GM18873 (cell line): Measurements from ENCODE around the gene SCAPER.

Experiments
- ATAC-seq: cut with Tn5 transposase; IDR thresholded peaks from one replicate; pipeline ENCODE4 v1.9.1; 2021; ENCODE audit warnings: mild to moderate bottlenecking, moderate library complexity, moderate number of reproducible peaks; ENCODE audit not compliant: unreplicated experiment, low FRiP score

The SCAPER gene, protein sequence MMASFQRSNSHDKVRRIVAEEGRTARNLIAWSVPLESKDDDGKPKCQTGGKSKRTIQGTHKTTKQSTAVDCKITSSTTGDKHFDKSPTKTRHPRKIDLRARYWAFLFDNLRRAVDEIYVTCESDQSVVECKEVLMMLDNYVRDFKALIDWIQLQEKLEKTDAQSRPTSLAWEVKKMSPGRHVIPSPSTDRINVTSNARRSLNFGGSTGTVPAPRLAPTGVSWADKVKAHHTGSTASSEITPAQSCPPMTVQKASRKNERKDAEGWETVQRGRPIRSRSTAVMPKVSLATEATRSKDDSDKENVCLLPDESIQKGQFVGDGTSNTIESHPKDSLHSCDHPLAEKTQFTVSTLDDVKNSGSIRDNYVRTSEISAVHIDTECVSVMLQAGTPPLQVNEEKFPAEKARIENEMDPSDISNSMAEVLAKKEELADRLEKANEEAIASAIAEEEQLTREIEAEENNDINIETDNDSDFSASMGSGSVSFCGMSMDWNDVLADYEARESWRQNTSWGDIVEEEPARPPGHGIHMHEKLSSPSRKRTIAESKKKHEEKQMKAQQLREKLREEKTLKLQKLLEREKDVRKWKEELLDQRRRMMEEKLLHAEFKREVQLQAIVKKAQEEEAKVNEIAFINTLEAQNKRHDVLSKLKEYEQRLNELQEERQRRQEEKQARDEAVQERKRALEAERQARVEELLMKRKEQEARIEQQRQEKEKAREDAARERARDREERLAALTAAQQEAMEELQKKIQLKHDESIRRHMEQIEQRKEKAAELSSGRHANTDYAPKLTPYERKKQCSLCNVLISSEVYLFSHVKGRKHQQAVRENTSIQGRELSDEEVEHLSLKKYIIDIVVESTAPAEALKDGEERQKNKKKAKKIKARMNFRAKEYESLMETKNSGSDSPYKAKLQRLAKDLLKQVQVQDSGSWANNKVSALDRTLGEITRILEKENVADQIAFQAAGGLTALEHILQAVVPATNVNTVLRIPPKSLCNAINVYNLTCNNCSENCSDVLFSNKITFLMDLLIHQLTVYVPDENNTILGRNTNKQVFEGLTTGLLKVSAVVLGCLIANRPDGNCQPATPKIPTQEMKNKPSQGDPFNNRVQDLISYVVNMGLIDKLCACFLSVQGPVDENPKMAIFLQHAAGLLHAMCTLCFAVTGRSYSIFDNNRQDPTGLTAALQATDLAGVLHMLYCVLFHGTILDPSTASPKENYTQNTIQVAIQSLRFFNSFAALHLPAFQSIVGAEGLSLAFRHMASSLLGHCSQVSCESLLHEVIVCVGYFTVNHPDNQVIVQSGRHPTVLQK (N-terminal part only)

DNA sequence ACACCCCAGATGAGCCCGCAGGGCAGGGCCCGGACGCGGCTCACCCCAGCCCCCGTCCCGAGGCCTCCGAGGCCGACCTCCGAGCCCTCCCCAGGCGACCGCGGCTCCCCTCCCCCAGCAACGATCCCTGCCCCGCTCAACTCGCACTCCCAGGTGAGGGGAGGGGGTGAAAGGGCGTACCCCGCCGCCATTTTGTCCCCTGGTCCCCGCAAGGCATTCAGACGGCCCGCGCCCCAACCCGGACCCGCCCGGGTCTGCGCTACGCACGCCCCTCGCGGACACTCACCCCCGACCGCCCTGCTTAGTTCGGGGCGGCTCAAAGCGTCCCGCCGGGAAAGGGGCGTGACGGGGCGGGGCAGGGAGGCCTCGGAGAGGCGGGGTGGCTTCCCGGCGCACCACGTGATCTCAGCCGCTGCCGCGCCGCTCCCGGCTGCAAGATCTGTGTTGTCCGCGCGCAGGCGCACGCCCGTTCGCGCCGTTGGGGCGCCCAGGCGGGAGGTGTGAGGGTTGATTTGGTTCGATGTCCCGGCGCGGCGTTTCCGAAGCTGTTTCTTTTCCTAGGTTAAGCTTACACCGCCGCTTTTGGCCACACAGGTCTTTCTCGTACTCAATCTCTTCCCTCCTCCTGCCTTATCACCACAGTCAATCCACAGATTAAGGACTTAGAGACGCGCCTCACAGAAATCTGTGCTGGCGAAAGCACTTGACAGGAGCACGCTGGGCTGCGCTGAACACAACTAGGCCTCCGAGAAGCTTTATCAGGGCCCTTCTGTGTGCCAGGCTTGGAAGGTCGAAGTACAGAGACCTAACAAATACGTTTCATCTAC is at the start of gene SCAPER:
TSS of gene SCAPER (minus strand) at position 328 of the 827 bp plus-strand sequence. CDS start 21,523 bp downstream, outside the sequence.
- peak; percentile 67 for ATAC-seq

DNA sequence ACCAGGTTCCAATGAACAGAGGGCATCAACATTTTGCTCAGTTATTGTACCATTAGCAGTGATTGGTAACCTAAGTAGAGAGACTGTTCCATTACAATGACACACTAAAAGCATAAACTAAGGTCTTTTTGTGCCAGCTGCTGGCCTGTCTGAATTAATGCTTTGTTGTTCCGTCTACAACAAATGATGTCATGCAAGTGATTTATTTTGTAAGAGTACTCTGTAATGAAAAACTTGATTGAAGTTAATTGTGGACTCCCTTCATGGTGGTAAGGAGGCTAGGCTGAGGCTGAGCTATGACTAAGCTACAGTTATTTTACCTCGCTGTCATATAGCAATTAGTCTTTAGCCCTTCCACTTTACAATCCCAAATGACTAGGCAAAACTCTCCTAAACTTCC is 49.6 kb upstream of the SCAPER start:
- ATAC-seq: no peak

DNA sequence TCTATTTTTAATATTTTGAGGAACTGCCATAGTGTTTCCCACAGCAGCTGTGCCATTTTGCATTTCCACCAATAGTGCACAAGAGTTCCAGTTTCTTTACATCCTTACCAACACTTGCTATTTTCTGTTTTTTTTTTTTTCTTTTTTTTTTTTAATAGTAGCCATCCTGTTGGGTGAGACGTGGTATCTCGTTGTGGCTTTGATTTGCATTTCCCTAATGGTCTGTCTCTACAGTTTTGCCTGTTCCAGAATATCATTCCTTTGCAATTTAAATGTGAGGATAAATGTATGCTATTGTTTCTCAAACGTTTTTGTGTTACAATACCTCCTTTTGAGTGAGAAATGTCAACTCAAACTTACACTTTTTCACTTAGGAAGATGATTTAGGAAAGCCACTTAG is 48.8 kb upstream of the SCAPER start:
- ATAC-seq: no peak

DNA sequence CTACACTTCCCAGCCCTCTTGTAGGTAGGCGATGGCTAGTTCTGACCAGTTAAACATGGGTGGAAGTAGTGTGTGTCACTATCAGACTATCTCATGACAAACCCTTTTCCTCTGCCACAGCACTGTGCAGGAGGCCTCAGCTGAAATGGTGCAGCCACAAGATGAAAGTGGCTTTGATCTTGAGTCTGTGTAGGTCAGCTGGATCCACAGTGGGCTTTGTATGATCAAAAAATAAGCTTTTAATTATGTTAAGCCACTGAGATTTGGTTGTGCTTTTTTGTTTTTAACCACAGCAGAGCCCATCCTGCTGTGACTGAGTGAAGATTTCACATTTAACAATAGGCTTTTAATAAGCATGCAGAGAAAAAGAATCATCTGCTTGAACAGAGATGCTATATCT is 46.1 kb upstream of the SCAPER start:
- ATAC-seq: no peak

DNA sequence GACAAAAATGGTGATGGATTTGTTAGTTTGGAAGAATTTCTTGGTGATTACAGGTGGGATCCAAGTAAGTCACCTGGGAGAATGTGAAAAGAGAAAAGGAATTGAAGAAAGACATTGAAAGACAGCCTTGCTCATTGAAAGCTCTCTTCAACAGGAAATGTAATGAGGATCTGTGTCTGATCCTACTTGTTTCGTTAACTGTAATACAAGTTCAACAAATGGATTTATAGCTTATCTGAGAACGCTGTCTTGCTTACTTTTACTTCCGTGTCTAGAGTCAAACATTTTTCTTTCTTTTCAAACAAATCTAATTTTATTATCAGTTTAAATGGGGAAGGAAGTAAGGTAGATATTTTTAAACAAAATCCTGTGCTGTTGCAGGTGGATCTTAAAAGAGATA is 42.3 kb upstream of the SCAPER start:
- no peak for ATAC-seq

DNA sequence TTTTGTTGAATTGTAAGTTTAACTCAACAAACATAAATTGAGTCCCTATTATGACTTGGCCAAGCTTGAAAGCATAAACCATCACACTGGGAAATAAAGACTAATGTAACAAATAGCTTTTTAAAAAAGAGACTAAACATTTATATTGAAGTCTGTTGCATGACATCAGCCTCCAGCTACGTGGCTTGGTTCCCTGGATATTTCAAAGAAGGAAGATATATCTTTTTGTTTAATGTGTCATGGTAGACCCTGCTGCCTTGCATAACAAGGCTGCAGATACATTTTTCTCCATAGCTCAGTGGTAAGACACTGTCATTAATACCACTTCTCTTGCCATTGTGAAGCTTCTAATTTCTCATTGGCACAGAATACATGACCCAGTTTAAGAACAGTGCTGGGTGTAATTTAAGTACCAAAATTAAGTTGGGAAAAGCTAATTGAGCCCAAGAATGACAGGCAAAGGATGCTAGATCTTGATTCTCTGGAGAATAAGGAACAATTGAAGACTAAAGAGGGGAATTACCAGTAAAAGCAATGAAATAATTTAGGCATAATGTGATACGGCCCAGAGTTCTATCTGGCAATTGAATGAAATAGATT is 40.5 kb upstream of the SCAPER start:
- no peak for ATAC-seq

DNA sequence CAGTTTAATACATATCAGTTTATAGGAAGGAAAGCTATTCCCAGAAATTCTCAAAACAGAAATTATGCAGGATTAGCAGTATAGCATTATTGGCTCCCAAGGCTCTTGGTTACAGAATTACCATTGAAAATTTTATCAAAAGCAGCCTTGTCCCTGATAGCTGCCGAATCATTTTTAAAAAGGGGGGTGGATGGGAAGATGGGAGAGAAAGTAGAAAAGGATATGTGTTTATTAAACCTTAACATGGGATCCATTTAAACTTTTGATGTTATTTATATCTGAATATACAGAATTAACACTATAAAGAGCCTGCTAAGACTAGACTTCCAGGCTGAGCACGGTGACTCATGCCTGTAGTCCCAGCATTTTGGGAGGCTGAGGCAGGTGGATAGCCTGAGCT is 37.2 kb upstream of the SCAPER start:
- no peak for ATAC-seq

DNA sequence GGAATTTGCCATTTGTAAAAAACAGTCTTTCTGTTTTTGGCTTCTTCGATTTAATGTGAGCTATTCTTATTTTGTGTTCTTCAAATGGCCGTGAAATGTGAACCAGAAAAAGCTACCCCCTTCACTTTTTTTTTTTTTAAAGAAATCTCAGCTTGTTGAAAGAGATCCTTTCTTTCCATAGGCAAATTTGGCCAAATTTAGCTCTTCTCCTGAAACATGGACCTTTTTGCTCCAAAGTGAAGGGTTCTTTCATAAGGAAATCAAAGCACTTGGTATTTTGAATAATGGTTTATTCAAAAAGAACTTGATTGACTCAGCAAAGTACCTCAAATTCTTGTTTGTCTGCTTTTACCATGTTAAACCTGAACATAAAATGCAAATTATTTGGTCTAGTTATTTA is 36.5 kb upstream of the SCAPER start:
- no peak for ATAC-seq

DNA sequence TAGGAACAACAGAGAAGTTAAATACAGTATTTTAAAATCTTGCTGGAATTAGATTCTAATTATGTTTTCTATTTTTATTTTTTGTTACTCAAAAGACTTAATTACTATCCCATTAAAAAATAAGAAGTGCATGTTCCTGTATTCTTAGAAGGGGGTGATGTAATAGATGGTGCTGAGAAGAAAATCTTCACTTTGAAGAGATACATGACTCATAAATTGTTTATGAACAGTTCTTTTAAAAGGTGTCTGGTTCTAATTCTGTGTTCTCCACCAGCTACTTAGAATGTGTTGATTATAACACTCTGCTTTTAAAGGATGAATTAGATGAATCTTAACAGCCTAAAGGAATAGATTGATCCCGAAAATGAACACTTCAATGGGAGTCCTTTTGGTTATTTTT is 34.6 kb upstream of the SCAPER start:
- no peak for ATAC-seq

DNA sequence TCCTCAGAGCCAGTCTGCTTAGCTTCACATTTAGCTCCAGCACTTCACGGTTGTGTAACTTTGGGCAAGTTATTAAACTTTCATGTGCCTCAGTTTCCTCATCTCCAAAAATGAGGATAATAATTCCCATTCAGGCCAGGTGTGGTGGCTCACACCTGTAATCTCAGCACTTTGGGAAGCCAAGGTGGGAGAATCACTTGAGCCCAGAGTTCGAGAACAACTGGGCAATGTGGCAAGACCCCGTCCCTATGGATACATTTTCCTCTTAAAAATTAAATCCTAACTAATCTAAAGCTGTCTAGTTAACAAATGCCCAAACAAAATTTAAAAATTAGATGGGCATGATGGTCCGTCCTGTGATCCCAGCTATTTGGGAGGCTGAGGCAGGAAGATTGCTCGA is 33.6 kb upstream of the SCAPER start:
- no peak for ATAC-seq

DNA sequence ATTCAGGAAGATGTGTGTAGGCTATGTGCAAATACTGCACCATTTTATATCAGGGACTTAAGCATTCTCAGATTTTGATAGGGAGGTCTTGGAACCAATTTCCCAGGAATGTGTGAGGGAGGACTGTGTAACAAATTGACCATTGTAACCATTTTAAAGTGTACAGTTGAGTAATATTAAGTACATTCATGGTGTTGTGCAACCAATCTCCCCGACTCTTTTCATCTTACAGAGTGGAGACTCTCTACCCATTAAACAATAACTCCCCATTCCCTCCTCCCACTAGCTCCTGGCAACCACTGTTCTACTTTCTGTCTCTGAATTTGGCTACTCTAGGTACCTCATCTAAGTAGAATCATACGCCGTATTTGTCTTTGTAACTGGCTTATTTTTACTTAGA is 31.5 kb upstream of the SCAPER start:
- no peak for ATAC-seq

DNA sequence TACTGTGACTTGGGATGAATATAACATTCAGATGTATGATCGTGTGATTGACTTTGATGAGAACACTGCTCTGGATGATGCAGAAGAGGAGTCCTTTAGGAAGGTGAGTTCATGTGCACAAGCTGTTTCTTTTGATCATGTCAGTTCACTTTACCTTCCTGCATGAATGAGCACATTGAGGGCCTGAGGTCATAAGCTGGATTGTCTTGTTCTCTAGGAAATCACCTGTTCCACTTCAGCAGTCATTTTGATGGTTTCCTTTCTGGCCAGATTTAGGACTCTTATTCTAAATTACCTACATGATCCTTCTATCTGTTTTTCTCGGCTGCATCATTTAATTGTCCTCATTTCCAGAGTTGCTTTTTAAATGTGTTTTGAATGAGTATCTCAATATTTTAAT is 30.5 kb upstream of the SCAPER start:
- ATAC-seq: no peak

DNA sequence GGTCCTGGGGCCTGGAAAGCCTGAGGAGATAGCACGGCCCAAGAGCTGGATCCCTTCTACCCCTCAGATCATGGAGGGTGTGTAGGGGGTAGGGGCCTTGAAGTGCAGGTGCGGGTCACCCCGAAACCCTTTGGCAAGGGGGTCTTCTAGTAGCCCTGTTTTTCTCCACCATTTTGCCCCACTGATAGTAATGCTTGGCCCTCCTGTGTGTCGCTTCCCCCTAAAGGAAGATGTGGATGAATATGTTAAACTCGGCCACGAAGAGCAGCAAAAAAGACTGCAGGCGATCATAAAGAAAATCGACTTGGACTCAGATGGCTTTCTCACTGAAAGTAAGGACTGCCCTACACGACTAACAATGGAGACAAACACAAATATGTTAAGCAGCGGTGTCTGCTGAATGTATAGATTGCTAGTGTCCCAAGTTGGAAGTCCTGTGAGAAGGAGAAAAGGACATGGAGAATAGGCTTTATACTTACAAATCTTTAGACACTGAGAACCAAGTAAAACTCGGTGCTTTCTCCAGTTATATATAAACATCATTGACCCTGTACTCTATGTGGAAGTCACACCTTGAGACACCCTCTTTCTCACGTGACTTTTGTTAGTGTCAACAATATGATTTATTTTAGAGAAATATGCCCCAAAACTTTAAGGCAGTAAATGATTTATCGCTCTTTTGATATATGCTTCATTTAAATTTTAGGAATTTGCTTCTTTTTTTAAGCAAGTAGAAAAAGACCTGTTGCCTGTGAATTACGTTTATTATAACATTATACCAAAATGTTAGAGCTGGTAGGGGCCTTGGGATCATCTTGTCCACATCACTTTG is 27.2 kb upstream of the SCAPER start:
- ATAC-seq: no peak

DNA sequence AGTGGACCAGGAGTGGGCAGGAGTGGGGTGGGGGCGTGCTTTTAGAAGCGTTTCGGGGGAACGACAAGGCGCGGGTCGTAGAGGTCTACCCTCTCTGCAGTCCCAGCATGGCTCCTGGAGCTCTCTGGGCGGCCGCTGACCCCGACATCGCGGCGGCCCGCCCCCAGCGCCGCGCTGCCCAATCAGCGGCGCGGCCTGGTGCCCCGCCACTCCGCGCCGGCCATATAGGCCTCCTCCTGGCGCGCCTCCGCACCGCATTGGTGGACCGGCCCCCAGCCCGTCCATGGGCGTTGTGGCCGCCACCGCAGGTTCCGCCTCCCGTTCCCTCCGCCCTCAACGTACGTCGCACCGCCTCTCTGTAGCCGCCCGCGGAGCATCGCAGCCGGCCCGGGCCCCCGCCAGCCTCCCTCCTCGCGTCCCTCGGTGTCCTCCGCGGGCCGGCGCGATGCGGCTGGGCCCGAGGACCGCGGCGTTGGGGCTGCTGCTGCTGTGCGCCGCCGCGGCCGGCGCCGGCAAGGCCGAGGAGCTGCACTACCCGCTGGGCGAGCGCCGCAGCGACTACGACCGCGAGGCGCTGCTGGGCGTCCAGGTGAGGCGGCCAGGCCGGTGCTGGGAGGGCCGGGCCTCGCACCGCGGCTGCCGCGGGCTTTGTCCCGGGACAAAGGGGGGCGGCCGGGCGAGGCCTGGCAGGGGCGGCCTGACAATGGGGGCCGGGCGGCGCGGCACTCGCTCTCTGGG is 26.4 kb upstream of the SCAPER start, which contains the start of gene RCN2:
TSS of gene RCN2 (plus strand) at position 353 of the 738 bp plus-strand sequence. CDS start at position 446, 93 bp downstream.
- ATAC-seq: peak; percentile 95

DNA sequence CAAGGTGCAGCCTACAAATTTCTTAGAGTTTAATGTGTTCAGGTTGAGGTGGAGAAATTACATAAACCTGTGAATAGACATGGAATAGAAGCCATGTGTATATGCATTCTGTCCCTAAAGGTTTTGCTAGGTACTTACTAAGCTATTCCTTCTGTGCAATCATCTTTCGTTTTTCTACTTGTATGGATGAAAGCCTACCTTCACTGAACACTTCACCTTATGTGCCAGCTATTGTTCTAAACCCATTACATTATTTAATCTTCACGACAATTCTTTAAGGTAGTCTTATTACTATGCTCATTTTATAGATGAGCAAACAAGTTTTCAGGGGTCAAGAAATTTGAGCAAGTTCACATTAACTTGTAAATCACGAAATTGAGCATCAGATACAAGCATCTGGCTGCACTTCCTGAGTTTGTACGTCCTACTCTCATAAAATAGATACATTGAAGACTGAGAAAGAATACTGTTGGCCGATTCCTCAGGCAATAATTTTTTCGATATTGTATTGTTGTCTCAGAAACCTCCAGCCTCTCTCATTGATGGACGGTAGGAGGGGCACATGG is 25.8 kb upstream of the SCAPER start:
- no peak for ATAC-seq

DNA sequence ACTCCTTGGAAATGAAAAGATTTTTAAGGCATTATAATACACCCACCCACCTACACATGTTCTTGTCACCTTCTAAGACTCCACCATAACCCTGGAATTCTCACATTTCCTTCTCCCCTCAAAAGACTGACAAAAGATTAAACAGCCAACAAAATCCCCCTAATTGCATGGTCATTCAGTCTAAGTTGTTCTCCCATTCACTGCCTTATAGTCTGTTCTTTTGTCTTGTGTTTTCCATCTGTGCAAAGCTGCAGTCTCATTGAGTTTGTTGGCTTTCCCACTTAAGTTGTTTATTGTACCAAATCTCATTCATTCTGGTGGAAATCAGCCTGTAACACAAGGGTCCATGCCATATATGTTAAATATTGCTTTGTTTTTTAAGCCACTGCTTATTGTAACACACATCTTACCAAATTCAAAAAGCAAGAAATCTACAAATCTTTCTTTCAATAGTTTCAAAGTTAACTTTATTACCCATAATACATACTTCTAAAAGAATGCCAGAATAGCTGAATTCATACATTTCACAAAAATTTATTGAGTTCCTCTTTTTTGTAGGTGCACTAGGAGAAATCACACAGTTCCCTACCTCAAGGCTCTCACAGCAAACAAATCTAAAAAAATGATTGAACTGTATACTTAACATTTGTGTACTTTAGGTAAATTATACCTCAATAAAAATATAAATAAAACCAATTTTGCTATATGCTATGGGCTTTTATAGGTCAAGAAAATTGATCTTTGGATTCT is 24.0 kb upstream of the SCAPER start:
- ATAC-seq: no peak

DNA sequence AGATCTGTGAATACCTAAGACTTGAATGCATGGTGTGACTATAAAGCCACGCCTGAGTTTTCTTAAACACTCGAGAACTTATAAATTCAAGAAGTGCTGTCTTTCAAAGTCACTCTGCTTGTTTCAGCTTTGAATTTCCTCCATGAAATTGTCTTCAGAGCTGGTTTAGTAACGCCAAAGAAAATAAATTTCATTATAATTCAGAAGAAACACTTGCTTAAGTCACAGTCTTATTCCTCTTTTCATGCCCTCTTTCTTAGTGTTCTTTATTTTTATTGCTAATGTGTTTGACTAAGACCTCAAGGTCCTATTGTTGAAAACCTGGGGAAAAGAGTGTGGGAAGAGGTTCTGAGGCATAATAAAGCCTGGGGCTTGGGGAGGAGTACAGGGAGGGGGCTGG is 23.1 kb upstream of the SCAPER start:
- ATAC-seq: no peak
